Type B pancreatic cell (in vitro differentiated cells): ENCODE results near the gene TREML2. TPM values are rescaled to one million over a fixed set of nuclear protein-coding genes. Genes with fewer than 3 reads are reported as not detected.

ENCODE experiments used
- DNase-seq: peaks from one replicate; pipeline ENCODE4 v3.0.0; 2021; ENCODE audit warnings: mixed read lengths; ENCODE audit not compliant: unreplicated experiment; ENCODE audit errors: extremely low spot score
- H3K27ac Mint-ChIP-seq: 2 replicates; pipeline ENCODE4 v1.8.0; 2021; ENCODE audit warnings: mild to moderate bottlenecking, mixed read lengths
- H3K27me3 Mint-ChIP-seq: 2 replicates; pipeline ENCODE4 v1.8.0; 2021; ENCODE audit warnings: mixed read lengths
- H3K36me3 Mint-ChIP-seq: 2 replicates; pipeline ENCODE4 v1.8.0; 2021; ENCODE audit warnings: mixed read lengths
- H3K4me1 Mint-ChIP-seq: one replicate; pipeline ENCODE4 v1.8.0; 2021; ENCODE audit warnings: mixed read lengths; ENCODE audit not compliant: unreplicated experiment
- H3K4me3 Mint-ChIP-seq: 2 replicates; pipeline ENCODE4 v1.8.0; 2021; ENCODE audit warnings: mild to moderate bottlenecking, mixed read lengths
- H3K9me3 Mint-ChIP-seq: 2 replicates; pipeline ENCODE4 v1.8.0; 2021; ENCODE audit warnings: mixed read lengths
- CTCF ChIP-seq: fragments of 200-600 bp; sonication (generic); conservative IDR thresholded peaks from 2 replicates; pipeline ENCODE4 v1.5.0; 2021; ENCODE audit warnings: antibody characterized with exemption, mild to moderate bottlenecking
- total RNA-seq: library from RNA; stranded (reverse); gene quantifications from 2 replicates; pipeline ENCODE4 v1.2.1, GENCODE V29; 2021; ENCODE audit warnings: low replicate concordance

Gene TREML2
- total RNA-seq, 1 donor from 2014 or later = not detected

GRCh38 chr6:41215777-41216176, 14.8 kb upstream of the TREML2 start:
- H3K27ac Mint-ChIP-seq = no peak overlapping the region
- no peaks in the 10 kb centered on the region for H3K4me1 Mint-ChIP-seq
- peaks cover 4% of the 10 kb centered on the region for H3K9me3 Mint-ChIP-seq
- H3K4me3 Mint-ChIP-seq = no peak overlapping the region
- no peak for TF ChIP-seq CTCF
- H3K36me3 Mint-ChIP-seq = no peaks in the 10 kb centered on the region
- no peak for DNase-seq
- peaks cover 45% of the 10 kb centered on the region for H3K27me3 Mint-ChIP-seq

GRCh38 chr6:41214559-41215238, 13.8 kb upstream of the TREML2 start:
- Mint-ChIP-seq H3K36me3 (no peaks in the 10 kb centered on the region), H3K27ac (no peak overlapping the region), H3K27me3 (peaks cover 51% of the 10 kb centered on the region), H3K4me1 (no peaks in the 10 kb centered on the region), H3K9me3 (peaks cover 4% of the 10 kb centered on the region), H3K4me3 (no peak overlapping the region)
- DNase-seq = no peak
- no peak for TF ChIP-seq CTCF

GRCh38 chr6:41209547-41210320, 8.8 kb upstream of the TREML2 start:
- TF ChIP-seq CTCF = no peak
- Mint-ChIP-seq H3K4me3 (no peak overlapping the region), H3K4me1 (no peaks in the 10 kb centered on the region), H3K27me3 (peaks cover 40% of the 10 kb centered on the region), H3K36me3 (no peaks in the 10 kb centered on the region), H3K27ac (no peak overlapping the region), H3K9me3 (peaks cover 4% of the 10 kb centered on the region)
- DNase-seq = no peak

GRCh38 chr6:41208439-41209106, 7.6 kb upstream of the TREML2 start:
- no peak for TF ChIP-seq CTCF
- no peak for DNase-seq
- Mint-ChIP-seq H3K9me3 (no peaks in the 10 kb centered on the region), H3K36me3 (no peaks in the 10 kb centered on the region), H3K27me3 (peaks cover 31% of the 10 kb centered on the region), H3K4me3 (no peak overlapping the region), H3K27ac (no peak overlapping the region), H3K4me1 (no peaks in the 10 kb centered on the region)

- Mint-ChIP-seq H3K9me3 (no peaks in the 10 kb centered on the region), H3K27ac (no peak overlapping the region), H3K4me1 (peaks cover 11% of the 10 kb centered on the region), H3K36me3 (no peaks in the 10 kb centered on the region), H3K4me3 (no peak overlapping the region), H3K27me3 (peaks cover 22% of the 10 kb centered on the region)
- DNase-seq = no peak
- no peak for TF ChIP-seq CTCF
Observed at GRCh38 chr6:41204156-41204555, 3.2 kb upstream of the TREML2 start.
